Measurements from ENCODE around the gene GNG11. TPM values are rescaled to one million over a fixed set of nuclear protein-coding genes. Genes with fewer than 3 reads are reported as not detected.

Gene GNG11
- total and polyA plus RNA-seq, 2 of the 13 experiments (the other 11 are each of a cell fraction or from before 2014, with no cell fraction given) = not detected

DNA sequence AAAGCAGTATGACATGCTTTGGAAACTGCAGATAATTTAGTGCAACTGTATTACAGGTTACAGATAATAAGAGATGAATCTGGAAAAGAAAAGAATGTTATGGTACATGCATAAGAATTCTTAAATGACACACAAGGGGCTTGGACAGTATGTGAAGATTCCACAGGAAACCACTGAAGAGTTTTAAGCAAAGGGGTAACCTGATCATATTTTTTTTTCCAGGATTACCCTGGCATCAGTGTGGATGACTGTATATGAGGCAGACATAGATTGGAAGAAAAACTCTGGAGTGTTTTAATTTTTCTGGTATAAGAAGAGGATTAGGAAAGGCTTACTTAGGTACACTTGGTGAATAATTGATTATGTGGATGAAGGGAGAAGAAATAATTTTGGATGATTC, 39.1 kb upstream of the GNG11 start:
- no peak for FAIRE-seq
- Histone ChIP-seq H3K9ac (ENCODE audit: insufficient read depth, low read depth, low read length) (no peak overlapping the region), H3K9me3 (ENCODE audit: low read length) (no peaks in the 10 kb centered on the region), H3K27me3 (ENCODE audit: control insufficient read depth in 1 of 2, insufficient read depth in 2 of 2, low read length in 2 of 2) (no peaks in the 10 kb centered on the region), H3K4me2 (ENCODE audit: low read depth, low read length) (no peak overlapping the region), H3K79me2 (ENCODE audit: insufficient read depth, low read length) (no peaks in the 10 kb centered on the region), H3K4me1 (ENCODE audit: insufficient read depth, low read length) (no peaks in the 10 kb centered on the region), H3K4me3 (replicated peaks in 1 of 3; ENCODE audit: insufficient read depth in 1 of 3, low read depth in 2 of 3, low read length in 3 of 3) (no peak overlapping the region), H4K20me1 (ENCODE audit: insufficient read depth, low read length) (no peaks in the 10 kb centered on the region), H3K27ac (ENCODE audit: extremely low read length, insufficient read depth, low read length) (no peak overlapping the region), H2AFZ (ENCODE audit: low read length) (no peak overlapping the region), H3K36me3 (replicated peaks in 1 of 2; ENCODE audit: control insufficient read depth in 1 of 2, insufficient read depth in 2 of 2, low read length in 2 of 2) (no peaks in the 10 kb centered on the region)
- ChIA-PET POLR2A (no interaction called here), CTCF (ENCODE audit: low intra/inter-chr PET ratio, low total read pairs) (no interaction called here)
- no peak for DNase-seq (ENCODE audit: low spot score)
- no peak for ATAC-seq
- in situ Hi-C loops (cut with HindIII; ENCODE audit: extremely low pct_ligation_motif_present, low pct_unique_long_range_greater_than_20kb) = no loop called here
- no TSS peak for BruUV-seq (replicated peaks)
- TF ChIP-seq STAG1 (CRISPR knock-in tag; IDR thresholded peaks at IDR 0.05) (no peak), RBM22 (optimal IDR thresholded peaks at IDR 0.05; ENCODE audit: low read length) (no peak), RXRA (CRISPR knock-in tag; IDR thresholded peaks at IDR 0.05) (no peak), ZNF660 (CRISPR knock-in tag; IDR thresholded peaks at IDR 0.05; ENCODE audit: borderline replicate concordance, low read depth) (no peak), ZNF234 (CRISPR knock-in tag; conservative IDR thresholded peaks at IDR 0.05) (no peak), ZNF510 (CRISPR knock-in tag; IDR thresholded peaks at IDR 0.05; ENCODE audit: low read depth) (no peak), ARHGAP35 (CRISPR knock-in tag; IDR thresholded peaks at IDR 0.05; ENCODE audit: borderline replicate concordance) (no peak)
- TF ChIP-seq, protein P1, sequence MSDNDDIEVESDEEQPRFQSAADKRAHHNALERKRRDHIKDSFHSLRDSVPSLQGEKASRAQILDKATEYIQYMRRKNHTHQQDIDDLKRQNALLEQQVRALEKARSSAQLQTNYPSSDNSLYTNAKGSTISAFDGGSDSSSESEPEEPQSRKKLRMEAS (IDR thresholded peaks at IDR 0.05) = no peak
- TF ChIP-seq, protein P2, sequence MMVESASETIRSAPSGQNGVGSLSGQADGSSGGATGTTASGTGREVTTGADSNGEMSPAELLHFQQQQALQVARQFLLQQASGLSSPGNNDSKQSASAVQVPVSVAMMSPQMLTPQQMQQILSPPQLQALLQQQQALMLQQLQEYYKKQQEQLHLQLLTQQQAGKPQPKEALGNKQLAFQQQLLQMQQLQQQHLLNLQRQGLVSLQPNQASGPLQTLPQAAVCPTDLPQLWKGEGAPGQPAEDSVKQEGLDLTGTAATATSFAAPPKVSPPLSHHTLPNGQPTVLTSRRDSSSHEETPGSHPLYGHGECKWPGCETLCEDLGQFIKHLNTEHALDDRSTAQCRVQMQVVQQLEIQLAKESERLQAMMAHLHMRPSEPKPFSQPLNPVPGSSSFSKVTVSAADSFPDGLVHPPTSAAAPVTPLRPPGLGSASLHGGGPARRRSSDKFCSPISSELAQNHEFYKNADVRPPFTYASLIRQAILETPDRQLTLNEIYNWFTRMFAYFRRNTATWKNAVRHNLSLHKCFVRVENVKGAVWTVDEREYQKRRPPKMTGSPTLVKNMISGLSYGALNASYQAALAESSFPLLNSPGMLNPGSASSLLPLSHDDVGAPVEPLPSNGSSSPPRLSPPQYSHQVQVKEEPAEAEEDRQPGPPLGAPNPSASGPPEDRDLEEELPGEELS (CRISPR knock-in tag; IDR thresholded peaks at IDR 0.05) = no peak
- intact Hi-C loops (cut with micrococcal nuclease; ENCODE audit: unreplicated experiment) = no loop called here
